Spleen (tissue), 11 donors: ENCODE measurements around the gene AUH. TPM values are rescaled to one million over a fixed set of nuclear protein-coding genes. Genes with fewer than 3 reads are reported as not detected.
"Not testable (repeated sequence)": the region's sequence is repeated elsewhere in the genome, so short reads cannot be mapped to it uniquely, and the experiment has no call there.

Source experiments
- DNase-seq: peaks from one replicate; pipeline ENCODE4 v3.0.0-alpha.2; 2020
- H3K27ac ChIP-seq, 8 donors: fragments of 200-600 bp; sonication (generic) in 7 of 8; 1 replicate in 4 of 8; 2 replicates in 4 of 8; pipeline versions ENCODE4 v1.5.0 to v1.8.0; 2016 to 2021; ENCODE audit warnings: inconsistent platforms in 4 of 8, mild to moderate bottlenecking in 4 of 8, moderate library complexity in 1 of 8
- H3K27me3 ChIP-seq, 7 donors: fragments of 200-600 bp; sonication (generic) in 6 of 7; replicated peaks in 1 of 7; 1 replicate in 4 of 7; 2 replicates in 3 of 7; pipeline versions ENCODE4 v1.5.0 to v1.8.0; 2016 to 2021; ENCODE audit warnings: inconsistent platforms in 3 of 7, mild to moderate bottlenecking in 1 of 7
- H3K36me3 ChIP-seq, 6 donors: fragments of 200-600 bp; sonication (generic) in 5 of 6; 1 replicate in 4 of 6; 2 replicates in 2 of 6; pipeline versions ENCODE4 v1.5.0 to v1.8.0; 2016 to 2021; ENCODE audit warnings: inconsistent platforms in 2 of 6
- H3K4me1 ChIP-seq, 6 donors: fragments of 200-600 bp; sonication (generic) in 5 of 6; 1 replicate in 3 of 6; 2 replicates in 3 of 6; pipeline versions ENCODE4 v1.5.0 to v1.8.0; 2016 to 2021; ENCODE audit warnings: inconsistent platforms in 3 of 6
- H3K4me3 ChIP-seq, 8 donors: fragments of 200-600 bp; sonication (generic) in 7 of 8; 1 replicate in 4 of 8; 2 replicates in 4 of 8; pipeline versions ENCODE4 v1.5.0 to v1.8.0; 2016 to 2021; ENCODE audit warnings: inconsistent platforms in 4 of 8, mild to moderate bottlenecking in 4 of 8, moderate library complexity in 2 of 8
- H3K9me3 ChIP-seq, 8 donors: fragments of 200-600 bp; sonication (generic) in 7 of 8; 1 replicate in 4 of 8; 2 replicates in 4 of 8; pipeline versions ENCODE4 v1.5.0 to v1.8.0; 2016 to 2021; ENCODE audit warnings: inconsistent platforms in 4 of 8
- POLR2A ChIP-seq, 3 donors: fragments of 450-650 bp; IDR thresholded peaks; one replicate each; pipeline ENCODE4 v1.5.1; 2017; ENCODE audit warnings: antibody characterized with exemption in 3 of 3, mild to moderate bottlenecking in 1 of 3
- POLR2AphosphoS5 ChIP-seq, 3 donors: sonication (generic); formaldehyde crosslinking; IDR thresholded peaks; one replicate each; pipeline ENCODE4 v1.5.1; 2017; ENCODE audit warnings: antibody characterized with exemption in 3 of 3
- WGBS, 5 donors: extraction: QIAGEN DNeasy Blood & Tissue Kit in 3 of 5; methylation state at CpG; one replicate each; pipeline versions ENCODE4 v1.1.5 to v1.1.7; 2013 to 2018; 5-methylcytosine and 5-hydroxymethylcytosine counted together
- intact Hi-C: fragments of 100-400 bp; cut with DNase I; formaldehyde crosslinking; loops from one replicate; pipeline ENCODE4 v1.15.0; 2023; ENCODE audit warnings: low total_unique reads
- polyA plus RNA-seq, 3 donors: library from polyadenylated mRNA; stranded (reverse); fragments of 200-250 nt; gene quantifications; one replicate each; pipeline ENCODE4 v1.2.1, GENCODE V29; 2013
- total RNA-seq, 7 donors: library from RNA; depleted of rRNA in 3 of 7; stranded (reverse); fragments of >200 nt in 3 of 7; fragmentation: NEBNext Ultra II Directional in 4 of 7; extraction: Animal tissue kit (Norgen Biotek cat#: 25700) in 4 of 7; gene quantifications; one replicate each; pipeline versions ENCODE4 v1.1.0 to v1.2.1, GENCODE V29; 2016 to 2021
- TF ChIP-seq, protein P1 (sequence below), 11 experiments: fragments of 200-600 bp in 7 of 11; fragments of 450-650 bp in 4 of 11; sonication (generic) in 4 of 11; IDR thresholded peaks in 8 of 11; conservative IDR thresholded peaks in 3 of 11; 1 replicate in 7 of 11; 2 replicates in 4 of 11; pipeline versions ENCODE4 v1.4.0 to v1.8.0; 2016 to 2021; ENCODE audit warnings: antibody characterized with exemption in 11 of 11, inconsistent platforms in 4 of 11, mild to moderate bottlenecking in 1 of 11
- donor health status: healthy with polysubstance abuse.
- donor health status: DM: no; HTN: no; CAD: no; lungs with moderate emphysema.
- donor health status: DM: no; HTN: no; CAD: no.
- donor health status: Bipolar disorder and iron deficiency.
- donor health status: healthy.
- donor health status: DM: no; HTN: no; CAD: no.
- donor health status: DM: yes; HTN: yes; CAD: no.

The AUH gene
- total and polyA plus RNA-seq, 10 donors = 9.4 to 37.3 (median 20.6) TPM

DNA sequence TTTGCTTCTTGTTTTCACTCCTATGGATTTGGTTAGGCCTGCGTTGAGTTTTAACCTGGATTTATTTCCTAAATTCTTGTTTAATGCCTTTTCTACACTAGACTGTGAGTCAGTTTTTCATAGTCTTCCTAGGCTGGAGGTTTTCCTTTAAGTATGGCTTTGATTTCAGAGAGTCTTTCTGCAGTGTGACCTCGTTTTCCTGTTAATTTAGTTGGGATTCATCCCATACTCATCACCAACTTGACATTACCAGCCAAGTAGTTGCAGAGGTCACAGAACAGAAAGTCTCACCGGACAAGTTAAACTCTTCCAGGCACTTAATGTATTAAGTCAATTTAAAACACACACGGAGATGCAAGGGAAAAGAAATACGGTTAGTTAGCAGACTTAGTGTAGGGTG, 29.7 kb upstream of the AUH start:
- intact Hi-C loops = no loop called here
- peaks cover 0 to 16% (median 3%) of the 10 kb centered on the region in 6 donors for H3K4me1 ChIP-seq
- no peak overlapping the region for H3K27ac ChIP-seq
- no peaks in the 10 kb centered on the region for H3K27me3 ChIP-seq
- 59 to 84% (median 82%) methylated on average over 5 of the region's 5 CpGs for WGBS, 5 donors
- TF ChIP-seq, protein P1, sequence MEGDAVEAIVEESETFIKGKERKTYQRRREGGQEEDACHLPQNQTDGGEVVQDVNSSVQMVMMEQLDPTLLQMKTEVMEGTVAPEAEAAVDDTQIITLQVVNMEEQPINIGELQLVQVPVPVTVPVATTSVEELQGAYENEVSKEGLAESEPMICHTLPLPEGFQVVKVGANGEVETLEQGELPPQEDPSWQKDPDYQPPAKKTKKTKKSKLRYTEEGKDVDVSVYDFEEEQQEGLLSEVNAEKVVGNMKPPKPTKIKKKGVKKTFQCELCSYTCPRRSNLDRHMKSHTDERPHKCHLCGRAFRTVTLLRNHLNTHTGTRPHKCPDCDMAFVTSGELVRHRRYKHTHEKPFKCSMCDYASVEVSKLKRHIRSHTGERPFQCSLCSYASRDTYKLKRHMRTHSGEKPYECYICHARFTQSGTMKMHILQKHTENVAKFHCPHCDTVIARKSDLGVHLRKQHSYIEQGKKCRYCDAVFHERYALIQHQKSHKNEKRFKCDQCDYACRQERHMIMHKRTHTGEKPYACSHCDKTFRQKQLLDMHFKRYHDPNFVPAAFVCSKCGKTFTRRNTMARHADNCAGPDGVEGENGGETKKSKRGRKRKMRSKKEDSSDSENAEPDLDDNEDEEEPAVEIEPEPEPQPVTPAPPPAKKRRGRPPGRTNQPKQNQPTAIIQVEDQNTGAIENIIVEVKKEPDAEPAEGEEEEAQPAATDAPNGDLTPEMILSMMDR (IDR thresholded peaks at IDR 0.05 in 8 of 11, conservative IDR thresholded peaks at IDR 0.05 in 3 of 11) = no peak
- TF ChIP-seq POLR2AphosphoS5 (IDR thresholded peaks at IDR 0.05) (no peak), POLR2A (IDR thresholded peaks at IDR 0.05) (no peak)
- DNase-seq = no peak
- H3K4me3 ChIP-seq = no peak overlapping the region
- H3K9me3 ChIP-seq = no peaks in the 10 kb centered on the region
- no peaks in the 10 kb centered on the region for H3K36me3 ChIP-seq

DNA sequence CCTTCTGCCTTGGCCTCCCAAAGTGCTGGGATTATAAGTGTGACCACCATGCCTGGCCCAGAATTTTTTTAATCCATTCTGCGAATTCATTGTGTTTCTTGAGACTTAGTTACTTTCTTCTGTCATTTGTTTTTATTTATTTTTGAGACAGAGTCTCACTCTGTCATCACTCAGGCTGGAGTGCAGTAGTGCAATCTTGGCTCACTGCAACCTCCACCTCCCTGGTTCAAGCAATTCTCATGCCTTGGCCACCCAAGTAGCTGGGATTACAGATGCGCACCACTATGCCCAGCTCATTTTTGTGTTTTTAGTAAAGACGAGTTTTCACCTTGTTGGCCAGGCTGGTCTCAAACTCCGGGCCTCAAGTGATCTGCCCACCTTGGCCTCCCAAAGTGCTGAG, 28.0 kb upstream of the AUH start:
- H3K27ac ChIP-seq, H3K36me3 ChIP-seq, H3K4me3 ChIP-seq, H3K9me3 ChIP-seq, intact Hi-C loops, H3K27me3 ChIP-seq, DNase-seq, H3K4me1 ChIP-seq: not testable (repeated sequence)
- 94 to 99% (median 96%) methylated on average over 4 of the region's 4 CpGs for whole genome bisulfite sequencing, 5 donors

DNA sequence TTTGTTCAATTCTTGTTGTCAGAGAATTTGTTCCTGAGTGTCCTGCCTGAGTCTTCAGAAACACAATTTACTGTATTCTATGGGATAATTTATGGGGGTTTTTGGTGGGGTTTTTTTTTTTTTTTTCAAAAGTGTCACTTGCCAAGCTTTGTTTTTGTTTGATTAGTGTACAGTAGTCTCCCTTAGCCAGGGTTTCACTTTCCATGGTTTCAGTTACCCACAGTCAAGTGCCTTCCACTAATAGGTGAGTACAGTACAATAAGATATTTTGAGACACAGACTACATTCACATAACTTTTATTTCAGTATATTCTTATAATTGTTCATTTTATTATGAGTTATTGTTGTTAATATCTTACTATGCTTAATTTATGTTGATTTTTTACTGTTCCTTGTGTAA, 25.0 kb upstream of the AUH start:
- DNase-seq = no peak
- Histone ChIP-seq H3K36me3 (no peaks in the 10 kb centered on the region), H3K4me1 (no peaks in the 10 kb centered on the region), H3K4me3 (no peak overlapping the region), H3K9me3 (no peaks in the 10 kb centered on the region), H3K27me3 (no peaks in the 10 kb centered on the region), H3K27ac (no peak overlapping the region)
- TF ChIP-seq POLR2A (IDR thresholded peaks at IDR 0.05) (no peak), POLR2AphosphoS5 (IDR thresholded peaks at IDR 0.05) (no peak)
- TF ChIP-seq, protein P1 (IDR thresholded peaks at IDR 0.05 in 8 of 11, conservative IDR thresholded peaks at IDR 0.05 in 3 of 11) = no peak
- intact Hi-C loops = no loop called here

GRCh38 chr9:91384954-91385353, 23.2 kb upstream of the AUH start:
- Histone ChIP-seq H3K4me1 (no peaks in the 10 kb centered on the region), H3K27ac (no peak overlapping the region), H3K36me3 (no peaks in the 10 kb centered on the region), H3K4me3 (no peak overlapping the region), H3K9me3 (no peaks in the 10 kb centered on the region), H3K27me3 (no peaks in the 10 kb centered on the region)
- no peak for TF ChIP-seq POLR2A (IDR thresholded peaks at IDR 0.05)
- no peak for TF ChIP-seq POLR2AphosphoS5 (IDR thresholded peaks at IDR 0.05)
- TF ChIP-seq, protein P1 (IDR thresholded peaks at IDR 0.05 in 8 of 11, conservative IDR thresholded peaks at IDR 0.05 in 3 of 11) = no peak
- no peak for DNase-seq
- intact Hi-C loops = no loop called here
- 73 to 100% (median 83%) methylated on average over 1 of the region's 1 CpG for WGBS, 5 donors

DNA sequence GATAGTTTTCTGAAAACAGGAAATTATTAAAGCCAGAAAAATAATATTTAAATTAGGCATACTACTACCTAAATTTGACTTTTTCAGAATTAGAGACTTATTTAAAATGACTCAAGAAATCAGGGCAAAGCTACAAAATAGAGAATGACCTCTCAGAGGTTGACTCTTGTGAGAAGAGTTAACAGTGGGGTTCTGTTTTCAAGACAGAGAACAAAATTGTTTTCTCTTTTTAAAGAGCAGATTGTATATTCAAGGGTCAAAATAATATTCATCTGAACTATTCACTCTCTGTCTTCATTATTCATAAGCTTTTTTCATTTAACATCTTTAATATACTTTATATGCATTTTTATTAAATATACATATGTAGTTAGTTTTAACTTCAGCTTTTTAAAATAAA, 21.9 kb upstream of the AUH start:
- no peaks in the 10 kb centered on the region for H3K9me3 ChIP-seq
- no peak overlapping the region for H3K27ac ChIP-seq
- no peaks in the 10 kb centered on the region for H3K27me3 ChIP-seq
- peaks cover 0 to 10% (median under 1%) of the 10 kb centered on the region in 6 donors for H3K4me1 ChIP-seq
- intact Hi-C loops = no loop called here
- DNase-seq = no peak
- TF ChIP-seq, protein P1 (IDR thresholded peaks at IDR 0.05 in 8 of 11, conservative IDR thresholded peaks at IDR 0.05 in 3 of 11) = no peak
- TF ChIP-seq POLR2A (IDR thresholded peaks at IDR 0.05) (no peak), POLR2AphosphoS5 (IDR thresholded peaks at IDR 0.05) (no peak)
- H3K36me3 ChIP-seq = no peaks in the 10 kb centered on the region
- H3K4me3 ChIP-seq = no peak overlapping the region
